Thoracic aorta (tissue), 2 donors: ENCODE results near the gene SERTAD1. TPM values are rescaled to one million over a fixed set of nuclear protein-coding genes. Genes with fewer than 3 reads are reported as not detected.

Source experiments
- ATAC-seq: fragments of 150-250 bp; one replicate; pipeline ENCODE4 v1.8.0; 2017; ENCODE audit warnings: low read depth; ENCODE audit not compliant: insufficient number of reproducible peaks, low FRiP score
- DNase-seq: peaks from one replicate; pipeline ENCODE4 v3.0.0-alpha.2; 2020; ENCODE audit warnings: low spot score
- H3K27ac ChIP-seq, 2 donors: fragments of 200-600 bp; sonication (generic); 1 replicate in 1 of 2; 2 replicates in 1 of 2; pipeline ENCODE4 v1.5.1; 2016; ENCODE audit warnings: mild to moderate bottlenecking in 2 of 2, moderate library complexity in 2 of 2
- H3K27me3 ChIP-seq: fragments of 200-600 bp; sonication (generic); replicated peaks from 2 replicates; pipeline ENCODE4 v1.6.0; 2016; ENCODE audit warnings: mild to moderate bottlenecking; ENCODE audit not compliant: insufficient read depth
- H3K36me3 ChIP-seq: fragments of 200-600 bp; sonication (generic); one replicate; pipeline ENCODE4 v1.5.1; 2016
- H3K4me1 ChIP-seq, 2 donors: fragments of 200-600 bp; sonication (generic); 1 replicate in 1 of 2; 2 replicates in 1 of 2; pipeline versions ENCODE4 v1.5.1 to v1.6.0; 2016; ENCODE audit warnings: low read depth in 2 of 2, mild to moderate bottlenecking in 1 of 2; ENCODE audit not compliant: control insufficient read depth in 1 of 2
- H3K4me3 ChIP-seq: fragments of 200-600 bp; sonication (generic); 2 replicates; pipeline ENCODE4 v1.5.1; 2016; ENCODE audit warnings: mild to moderate bottlenecking
- H3K9me3 ChIP-seq: fragments of 200-600 bp; sonication (generic); 2 replicates; pipeline ENCODE4 v1.5.1; 2016
- total RNA-seq, 2 donors: library from RNA; depleted of rRNA; stranded (reverse); fragments of >200 nt; gene quantifications; one replicate each; pipeline versions ENCODE4 v1.1.0 to v1.2.3, GENCODE V29; 2016
- TF ChIP-seq, protein P1 (sequence below): fragments of 200-600 bp; sonication (generic); IDR thresholded peaks from one replicate; pipeline ENCODE4 v1.5.1; 2019; ENCODE audit warnings: antibody characterized with exemption

The SERTAD1 gene
- total RNA-seq, 2 donors from 2014 or later, result 22.7 to 42.3 TPM

DNA sequence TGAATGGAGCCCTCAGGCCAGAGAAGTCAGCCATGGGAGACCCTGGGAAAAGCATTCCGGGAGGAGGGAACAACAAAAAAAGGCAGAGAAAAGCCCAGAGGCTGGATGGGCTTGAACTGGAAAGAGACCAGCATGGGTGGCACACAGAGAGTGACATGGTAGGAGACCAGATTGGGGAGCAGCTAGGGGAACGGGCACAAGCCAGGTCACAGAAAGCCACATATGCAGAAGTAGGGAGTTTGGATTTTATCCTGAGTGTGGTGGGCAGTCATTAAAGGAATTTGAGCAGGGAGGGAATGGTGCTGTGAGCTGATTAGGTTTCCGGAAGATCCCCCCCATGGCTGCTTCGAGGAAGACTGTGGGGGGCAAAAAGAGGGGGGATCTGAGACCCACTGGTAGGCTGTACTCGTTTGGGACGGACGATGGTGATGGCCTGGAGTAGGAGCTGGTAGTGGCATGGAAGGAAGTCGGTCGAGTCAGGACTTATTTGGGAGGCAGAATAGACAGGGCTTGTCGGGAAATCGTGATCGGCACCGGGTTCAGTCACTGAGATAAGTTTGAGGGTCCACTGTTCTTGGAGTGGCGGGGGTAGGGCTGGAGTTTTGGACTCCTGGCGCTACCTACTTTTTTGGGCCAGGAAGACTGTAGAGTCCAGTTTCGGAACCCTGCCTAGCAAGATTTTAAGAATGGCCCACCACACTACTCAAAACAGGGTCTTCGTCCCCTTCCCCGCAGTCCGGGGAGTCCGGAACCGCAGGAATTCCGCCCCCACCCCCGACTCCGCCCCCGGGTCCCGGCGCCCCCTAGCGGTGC lies 949 bp downstream of the SERTAD1 start:
- ATAC-seq, result peak; percentile 1
- peak overlapping the region; percentile 83 for H3K4me3 ChIP-seq
- peak overlapping the region; percentile 99 to 100 for H3K27ac ChIP-seq
- TF ChIP-seq, protein P1, sequence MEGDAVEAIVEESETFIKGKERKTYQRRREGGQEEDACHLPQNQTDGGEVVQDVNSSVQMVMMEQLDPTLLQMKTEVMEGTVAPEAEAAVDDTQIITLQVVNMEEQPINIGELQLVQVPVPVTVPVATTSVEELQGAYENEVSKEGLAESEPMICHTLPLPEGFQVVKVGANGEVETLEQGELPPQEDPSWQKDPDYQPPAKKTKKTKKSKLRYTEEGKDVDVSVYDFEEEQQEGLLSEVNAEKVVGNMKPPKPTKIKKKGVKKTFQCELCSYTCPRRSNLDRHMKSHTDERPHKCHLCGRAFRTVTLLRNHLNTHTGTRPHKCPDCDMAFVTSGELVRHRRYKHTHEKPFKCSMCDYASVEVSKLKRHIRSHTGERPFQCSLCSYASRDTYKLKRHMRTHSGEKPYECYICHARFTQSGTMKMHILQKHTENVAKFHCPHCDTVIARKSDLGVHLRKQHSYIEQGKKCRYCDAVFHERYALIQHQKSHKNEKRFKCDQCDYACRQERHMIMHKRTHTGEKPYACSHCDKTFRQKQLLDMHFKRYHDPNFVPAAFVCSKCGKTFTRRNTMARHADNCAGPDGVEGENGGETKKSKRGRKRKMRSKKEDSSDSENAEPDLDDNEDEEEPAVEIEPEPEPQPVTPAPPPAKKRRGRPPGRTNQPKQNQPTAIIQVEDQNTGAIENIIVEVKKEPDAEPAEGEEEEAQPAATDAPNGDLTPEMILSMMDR, result no peak
- H3K4me1 ChIP-seq, result peaks cover 19 to 29% of the 10 kb centered on the region in 2 donors
- no peaks in the 10 kb centered on the region for H3K9me3 ChIP-seq
- no peaks in the 10 kb centered on the region for H3K27me3 ChIP-seq
- no peak for DNase-seq
- H3K36me3 ChIP-seq, result peaks cover 11% of the 10 kb centered on the region

DNA sequence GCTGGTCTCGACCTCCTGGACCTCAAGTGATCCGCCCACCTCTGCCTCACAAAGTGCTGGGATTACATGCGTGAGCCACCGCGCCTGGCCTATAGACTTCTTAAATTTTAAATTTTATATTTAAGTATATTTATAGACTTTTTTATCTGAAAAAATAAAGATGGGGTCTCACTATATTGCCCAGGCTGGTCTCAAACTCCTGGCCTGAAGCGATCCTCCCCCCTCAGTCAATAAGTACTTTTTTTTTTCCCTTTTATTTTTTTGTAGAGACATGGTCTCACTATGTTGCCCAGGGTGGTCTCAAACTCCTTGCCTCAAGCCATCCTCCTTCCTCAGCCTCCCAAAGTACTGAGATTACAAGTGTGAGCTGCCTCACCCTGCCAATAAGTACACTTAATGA lies 1.9 kb downstream of the SERTAD1 start:
- Histone ChIP-seq H3K4me1 (peaks cover 19 to 29% of the 10 kb centered on the region in 2 donors), H3K36me3 (peaks cover 11% of the 10 kb centered on the region), H3K27me3 (no peaks in the 10 kb centered on the region), H3K9me3 (no peaks in the 10 kb centered on the region), H3K4me3 (peak overlapping the region; percentile 83), H3K27ac (peak overlapping the region; percentile 99 to 100)
- TF ChIP-seq, protein P1, result no peak
- DNase-seq (no peak), ATAC-seq (no peak)

DNA sequence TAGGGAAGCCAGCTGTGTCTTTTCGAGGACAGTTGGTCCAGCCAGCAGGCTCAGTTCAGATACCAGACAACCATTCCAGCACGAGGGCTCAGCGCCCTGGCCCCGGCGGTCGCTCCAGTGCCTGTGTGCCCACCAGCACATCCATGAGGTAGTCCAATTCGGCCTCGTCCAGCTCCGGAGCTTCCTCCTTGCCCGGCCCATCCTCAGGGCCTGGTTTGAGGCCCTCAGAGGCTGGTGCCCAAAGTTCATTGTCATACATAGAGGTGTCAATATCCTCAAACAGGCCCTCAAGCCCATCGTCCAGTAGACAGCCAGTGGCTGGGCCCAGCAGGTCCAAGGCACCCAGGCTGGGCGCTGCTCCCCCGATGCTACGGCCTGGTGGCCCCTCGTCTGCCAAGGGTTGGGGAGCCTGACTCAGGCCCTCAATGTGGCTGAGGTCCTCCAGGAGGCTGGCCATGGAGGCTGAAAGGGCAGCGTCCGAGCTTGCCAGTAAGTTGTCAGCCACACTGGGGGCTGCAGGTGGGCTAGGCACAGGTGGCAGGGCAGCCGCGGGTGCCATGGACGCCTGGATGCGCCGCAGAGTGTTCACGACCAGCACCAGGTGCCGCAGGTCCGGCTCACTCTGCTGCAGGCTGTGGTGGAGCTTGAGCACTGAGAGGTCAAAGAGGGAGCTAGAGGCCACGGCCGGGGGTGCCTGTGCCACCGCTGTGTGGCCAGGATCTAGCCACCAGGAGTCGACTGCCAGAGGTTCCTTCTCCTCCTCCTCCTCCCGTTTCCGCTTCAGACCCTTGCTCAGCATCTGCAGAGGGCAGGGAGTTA lies 2.8 kb downstream of the SERTAD1 start:
- DNase-seq (no peak), ATAC-seq (no peak)
- H3K4me3 ChIP-seq, result no peak overlapping the region
- H3K27me3 ChIP-seq, result no peaks in the 10 kb centered on the region
- H3K27ac ChIP-seq, result peak overlapping the region; percentile 99
- peaks cover 11% of the 10 kb centered on the region for H3K36me3 ChIP-seq
- TF ChIP-seq, protein P1, result no peak
- H3K4me1 ChIP-seq, result peaks cover 19 to 29% of the 10 kb centered on the region in 2 donors
- H3K9me3 ChIP-seq, result no peaks in the 10 kb centered on the region

DNA sequence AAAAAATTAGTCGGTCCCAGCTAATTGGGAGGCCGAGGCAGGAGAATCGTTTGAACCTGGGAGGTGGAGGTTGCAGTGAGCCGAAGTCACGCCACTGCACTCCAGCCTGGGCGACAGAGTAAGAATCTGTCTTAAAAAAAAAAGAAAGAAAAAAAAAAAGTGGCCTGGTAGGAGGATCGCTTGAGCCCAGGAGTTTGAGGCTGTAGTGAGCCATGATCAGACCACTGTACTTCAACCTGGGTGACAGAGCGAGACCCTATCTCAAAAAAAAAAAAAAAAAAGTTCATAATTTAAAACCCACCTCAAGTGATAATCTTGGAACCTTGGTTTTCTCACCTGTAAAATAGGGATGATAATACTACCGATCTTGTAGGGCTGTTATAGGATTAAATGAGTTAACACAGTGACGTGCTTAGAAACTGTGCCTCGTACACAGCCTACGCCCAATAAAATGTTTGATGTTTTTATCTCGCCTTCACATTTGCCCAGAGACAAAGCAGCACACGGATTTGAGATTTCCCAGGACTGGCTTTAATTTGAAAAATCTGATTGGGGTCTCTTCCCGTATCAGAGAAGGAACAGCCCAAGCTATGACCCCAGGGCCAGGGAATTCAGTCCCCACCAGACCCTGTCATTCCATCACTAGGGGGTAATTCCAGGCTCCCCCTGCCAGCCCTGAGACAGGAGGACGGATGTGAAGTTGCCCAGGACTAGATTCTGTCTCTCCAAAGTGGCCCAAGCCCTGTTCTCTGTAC lies 3.6 kb downstream of the SERTAD1 start:
- H3K4me3 ChIP-seq, result peak overlapping the region; percentile 80
- TF ChIP-seq, protein P1, result no peak
- peak overlapping the region; percentile 99 for H3K27ac ChIP-seq
- ATAC-seq (no peak), DNase-seq (no peak)
- peaks cover 11% of the 10 kb centered on the region for H3K36me3 ChIP-seq
- peaks cover 19 to 29% of the 10 kb centered on the region in 2 donors for H3K4me1 ChIP-seq
- H3K27me3 ChIP-seq, result no peaks in the 10 kb centered on the region
- H3K9me3 ChIP-seq, result no peaks in the 10 kb centered on the region
